Heart right ventricle (tissue), 16 donors: ENCODE results near the gene ACTN1. TPM values are rescaled to one million over a fixed set of nuclear protein-coding genes. Genes with fewer than 3 reads are reported as not detected.

ENCODE experiments used
- ATAC-seq, 8 donors: fragments of 200-7000 bp; cut with Tn5 transposase; one replicate each; pipeline ENCODE4 v1.9.1; 2020; ENCODE audit warnings: mild to moderate bottlenecking in 8 of 8, moderate library complexity in 8 of 8, moderate number of reproducible peaks in 1 of 8
- DNase-seq, 2 donors: peaks; one replicate each; pipeline ENCODE4 v3.0.0-alpha.2; 2020
- H3K27ac ChIP-seq, 10 donors: fragments of 200-600 bp; sonication (generic) in 2 of 10; one replicate each; pipeline versions ENCODE4 v1.5.0 to v1.8.0; 2020 to 2022; ENCODE audit warnings: mild to moderate bottlenecking in 3 of 10
- H3K27me3 ChIP-seq, 7 donors: fragments of 200-600 bp; one replicate each; pipeline ENCODE4 v1.8.0; 2021 to 2022; ENCODE audit warnings: mild to moderate bottlenecking in 2 of 7
- H3K36me3 ChIP-seq, 9 donors: fragments of 200-600 bp; sonication (generic) in 1 of 9; one replicate each; pipeline versions ENCODE4 v1.5.0 to v1.8.0; 2020 to 2022; ENCODE audit warnings: mild to moderate bottlenecking in 2 of 9
- H3K4me1 ChIP-seq, 9 donors: fragments of 200-600 bp; sonication (generic) in 1 of 9; one replicate each; pipeline versions ENCODE4 v1.5.0 to v1.8.0; 2020 to 2022; ENCODE audit warnings: mild to moderate bottlenecking in 4 of 9
- H3K4me3 ChIP-seq, 10 donors: fragments of 200-600 bp; sonication (generic) in 2 of 10; one replicate each; pipeline versions ENCODE4 v1.5.0 to v1.8.0; 2020 to 2022; ENCODE audit warnings: mild to moderate bottlenecking in 7 of 10, moderate library complexity in 2 of 10
- H3K9me3 ChIP-seq, 11 donors: fragments of 200-600 bp in 10 of 11; sonication (generic) in 2 of 11; one replicate each; pipeline versions ENCODE4 v1.5.0 to v1.8.0; 2013 to 2022; ENCODE audit warnings: mild to moderate bottlenecking in 2 of 11, control low read depth in 1 of 11, moderate library complexity in 1 of 11
- WGBS, 2 donors: extraction: QIAGEN DNeasy Blood & Tissue Kit; methylation state at CpG; one replicate each; pipeline ENCODE4 v1.1.7; 2013; ENCODE audit warnings: inconsistent platforms in 1 of 2; 5-methylcytosine and 5-hydroxymethylcytosine counted together
- intact Hi-C, 10 donors: fragments of 100-400 bp; cut with DNase I; formaldehyde crosslinking; loops; one replicate each; pipeline versions ENCODE4 v1.11.1 to v1.14.2; 2022
- polyA plus RNA-seq, 2 donors: library from polyadenylated mRNA; stranded (reverse); fragments of 200-250 nt; gene quantifications; one replicate each; pipeline ENCODE4 v1.2.3, GENCODE V29; 2013
- total RNA-seq, 10 donors: library from RNA; stranded (reverse); fragmentation: NEBNext Ultra II Directional in 3 of 10; extraction: Animal tissue kit (Norgen Biotek cat#: 25700) in 3 of 10; gene quantifications; one replicate each; pipeline versions ENCODE4 v1.2.1 to v1.2.4, GENCODE V29; 2021 to 2023
- TF ChIP-seq, protein P1 (sequence below), 9 donors: fragments of 200-600 bp; sonication (generic) in 2 of 9; IDR thresholded peaks; one replicate each; pipeline versions ENCODE4 v1.5.0 to v1.8.0; 2021 to 2022; ENCODE audit warnings: antibody characterized with exemption in 9 of 9, mild to moderate bottlenecking in 5 of 9, moderate library complexity in 1 of 9
- donor health status: Arrhythmogenic right ventricular cardiomyopathy.
- donor health status: ischemic (EF 13 %, LVEDD 7.1; RV severe dilation, severe dysfunction).
- donor health status: healthy with polysubstance abuse.
- donor health status: DM: no; HTN: yes; CAD: no.
- donor health status: DM: no; HTN: no; CAD: no.
- donor health status: ischemic (EF 25% LVEDD 6.9; RV normal size, moderate dysfunction).
- donor health status: ischemic (EF 25% LVEDD 5.7; RV mildly dilated, moderate dysfunction).
- donor health status: healthy.
- donor health status: DM: yes; HTN: yes; CAD: no.
- donor health status: Ischemic cardiomyopathy.
- donor health status: ischemic (EF 35%, LVEDD 5.7; RV mildly dilated, moderate dysfunction).
- donor health status: nonischemic (EF 11% LVEDD 7.7; RV severe dilation, severe dysfunction).
- donor health status: DM: yes; HTN: yes; CAD: no.
- donor health status: PGD.
- donor health status: ischemic (EF 29% LVEDD 5.4; RV normal size, mild dysfunction).
- donor health status: nonischemic (EF 23%, LVEDD 6.1; RV moderate dilation, normal function).

The ACTN1 gene
- total and polyA plus RNA-seq, 12 donors, result 67.2 to 235 (median 104) TPM

DNA sequence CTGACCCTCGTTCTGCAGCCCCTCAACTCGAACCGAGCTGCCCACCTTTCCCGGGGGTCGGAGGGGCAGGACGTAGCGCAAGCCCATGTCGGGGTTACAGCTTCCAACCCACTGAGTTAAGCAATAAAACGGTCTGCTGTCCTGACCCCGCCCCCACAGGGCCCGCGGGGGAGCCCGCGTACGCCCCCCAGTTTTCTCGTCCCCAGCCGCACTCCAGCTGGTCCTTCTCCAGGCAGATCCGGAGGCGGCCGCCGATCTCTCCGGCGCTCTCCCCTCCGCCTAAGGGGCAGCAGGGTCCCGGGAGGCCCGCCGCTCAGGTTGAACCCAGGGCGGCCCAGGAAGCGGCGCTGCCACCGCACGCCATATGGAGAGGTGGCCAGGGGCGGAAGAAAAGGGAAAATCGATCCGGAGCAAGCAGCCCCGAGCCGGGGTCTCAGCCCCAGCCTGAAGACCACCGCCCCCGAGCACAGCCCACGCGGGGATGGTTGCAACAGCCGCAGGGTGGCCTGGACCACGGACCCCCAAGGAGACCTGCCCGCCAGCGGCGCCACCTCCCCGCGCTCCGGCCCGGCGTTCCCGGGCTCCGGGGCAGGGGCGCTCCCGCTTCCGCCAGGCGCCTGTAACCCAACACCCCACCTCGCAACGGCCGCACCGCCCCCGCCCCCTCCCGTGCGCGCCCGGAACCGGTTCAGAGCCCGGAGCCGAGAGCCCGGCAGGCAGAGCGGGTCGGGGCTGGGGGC lies 760 bp downstream of the ACTN1 start:
- TF ChIP-seq, protein P1, sequence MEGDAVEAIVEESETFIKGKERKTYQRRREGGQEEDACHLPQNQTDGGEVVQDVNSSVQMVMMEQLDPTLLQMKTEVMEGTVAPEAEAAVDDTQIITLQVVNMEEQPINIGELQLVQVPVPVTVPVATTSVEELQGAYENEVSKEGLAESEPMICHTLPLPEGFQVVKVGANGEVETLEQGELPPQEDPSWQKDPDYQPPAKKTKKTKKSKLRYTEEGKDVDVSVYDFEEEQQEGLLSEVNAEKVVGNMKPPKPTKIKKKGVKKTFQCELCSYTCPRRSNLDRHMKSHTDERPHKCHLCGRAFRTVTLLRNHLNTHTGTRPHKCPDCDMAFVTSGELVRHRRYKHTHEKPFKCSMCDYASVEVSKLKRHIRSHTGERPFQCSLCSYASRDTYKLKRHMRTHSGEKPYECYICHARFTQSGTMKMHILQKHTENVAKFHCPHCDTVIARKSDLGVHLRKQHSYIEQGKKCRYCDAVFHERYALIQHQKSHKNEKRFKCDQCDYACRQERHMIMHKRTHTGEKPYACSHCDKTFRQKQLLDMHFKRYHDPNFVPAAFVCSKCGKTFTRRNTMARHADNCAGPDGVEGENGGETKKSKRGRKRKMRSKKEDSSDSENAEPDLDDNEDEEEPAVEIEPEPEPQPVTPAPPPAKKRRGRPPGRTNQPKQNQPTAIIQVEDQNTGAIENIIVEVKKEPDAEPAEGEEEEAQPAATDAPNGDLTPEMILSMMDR (IDR thresholded peaks at IDR 0.05), result peak in 1 of 9 donors; percentile 17
- intact Hi-C loops, result loop anchor here in 7 of 10 donors (2.0 to 5.0 kb wide), 9 partner anchors 36 to 114 kb away; no protein-coding TSS in a partner anchor
- peak overlapping the region; percentile 78 to 100 (median 96) for H3K4me3 ChIP-seq
- H3K4me1 ChIP-seq, result peaks cover 14 to 59% (median 43%) of the 10 kb centered on the region in 9 donors
- peaks cover 0 to 4% (median 0%) of the 10 kb centered on the region in 11 donors for H3K9me3 ChIP-seq
- peak; percentile 22 to 64 (median 52) for ATAC-seq
- DNase-seq, result peak; percentile 70 to 72
- H3K27me3 ChIP-seq, result no peaks in the 10 kb centered on the region
- 0 to 1% methylated on average over 72 of the region's 72 CpGs for WGBS, 2 donors
- H3K36me3 ChIP-seq, result peaks cover 0 to 26% (median 0%) of the 10 kb centered on the region in 9 donors
- peak overlapping the region; percentile 81 to 99 (median 96) for H3K27ac ChIP-seq

DNA sequence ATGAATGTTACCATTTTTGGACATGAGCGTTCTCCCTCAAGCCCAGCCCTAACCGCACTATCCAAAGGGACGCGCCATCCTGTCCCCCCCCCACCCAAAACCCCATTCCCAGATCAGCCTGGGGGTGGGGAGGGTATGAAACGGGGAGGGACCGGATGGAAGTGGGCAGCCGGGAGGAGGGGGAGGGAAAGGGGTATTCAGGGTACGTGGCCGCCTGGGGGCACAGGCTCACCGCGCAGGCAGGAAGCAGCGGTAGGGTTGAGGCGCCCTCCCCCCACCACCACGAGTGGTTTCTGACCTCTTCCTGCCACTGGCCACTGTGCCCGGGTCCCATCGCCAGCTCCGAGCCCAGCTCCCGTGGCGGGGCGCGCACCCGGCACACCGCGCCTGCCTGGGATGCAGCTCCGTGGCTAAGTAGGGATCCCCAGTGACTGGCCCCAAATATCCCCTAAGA lies 1.4 kb downstream of the ACTN1 start:
- TF ChIP-seq, protein P1 (IDR thresholded peaks at IDR 0.05), result peak in 4 of 9 donors; percentile 9 to 30 (median 22)
- DNase-seq, result peak; percentile 59 to 75
- WGBS, 2 donors, result 1 to 2% methylated on average over 25 of the region's 25 CpGs
- peaks cover 0 to 32% (median 6%) of the 10 kb centered on the region in 9 donors for H3K36me3 ChIP-seq
- H3K27ac ChIP-seq, result peak overlapping the region; percentile 81 to 99 (median 96)
- no peaks in the 10 kb centered on the region for H3K27me3 ChIP-seq
- peaks cover 0 to 7% (median 0%) of the 10 kb centered on the region in 11 donors for H3K9me3 ChIP-seq
- H3K4me3 ChIP-seq, result peak overlapping the region; percentile 78 to 100 (median 96)
- H3K4me1 ChIP-seq, result peaks cover 14 to 61% (median 43%) of the 10 kb centered on the region in 9 donors
- intact Hi-C loops, result loop anchor here in 7 of 10 donors (1.0 to 5.0 kb wide), 10 partner anchors 35 to 115 kb away; no protein-coding TSS in a partner anchor
- peak; percentile 5 to 48 (median 34) for ATAC-seq

DNA sequence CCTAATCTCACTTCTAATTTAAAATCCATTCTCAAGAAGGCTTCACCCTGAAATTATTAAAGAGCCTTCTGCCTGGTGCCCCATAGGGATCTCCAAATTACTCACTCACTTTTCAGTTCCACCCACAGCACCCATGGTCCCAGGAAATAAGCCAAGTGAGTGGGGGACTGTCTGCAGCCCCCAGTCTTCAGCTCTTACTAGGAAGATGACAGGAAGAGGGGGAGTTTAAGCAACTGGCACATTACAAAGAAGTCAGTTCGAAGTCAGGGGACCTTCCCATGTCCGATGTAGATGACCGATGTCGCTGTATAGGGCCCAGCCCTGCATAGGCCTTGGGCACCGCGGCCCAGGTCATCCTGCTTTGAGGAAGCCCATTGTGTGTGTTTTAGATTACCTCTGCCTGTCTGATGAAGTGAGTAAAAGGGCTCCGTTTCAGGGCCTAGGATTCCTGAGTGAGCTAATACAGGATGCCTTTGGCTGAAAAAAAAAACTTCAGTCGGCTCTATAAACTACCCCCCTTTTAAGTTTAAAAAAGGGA lies 1.9 kb downstream of the ACTN1 start:
- intact Hi-C loops, result loop anchor here in 6 of 10 donors (1.0 to 5.0 kb wide), 8 partner anchors 35 to 115 kb away; no protein-coding TSS in a partner anchor
- Histone ChIP-seq H3K36me3 (peaks cover 0 to 37% (median 11%) of the 10 kb centered on the region in 9 donors), H3K4me1 (peaks cover 14 to 63% (median 43%) of the 10 kb centered on the region in 9 donors), H3K9me3 (peaks cover 0 to 7% (median 0%) of the 10 kb centered on the region in 11 donors), H3K27ac (peak overlapping the region; percentile 81 to 99 (median 96)), H3K4me3 (peak overlapping the region; percentile 78 to 100 (median 96)), H3K27me3 (no peaks in the 10 kb centered on the region)
- DNase-seq (no peak), ATAC-seq (peak in 6 of 8 donors; percentile 0 to 33 (median 6))
- WGBS, 2 donors, result 7 to 13% methylated on average over 8 of the region's 8 CpGs
- TF ChIP-seq, protein P1 (IDR thresholded peaks at IDR 0.05), result no peak
